Left ventricle myocardium inferior (tissue), 1 donor: ENCODE results near the gene DIDO1. TPM values are rescaled to one million over a fixed set of nuclear protein-coding genes. Genes with fewer than 3 reads are reported as not detected.
"Not testable (repeated sequence)": the region's sequence is repeated elsewhere in the genome, so short reads cannot be mapped to it uniquely, and the experiment has no call there.

Source experiments
- DNase-seq: peaks from one replicate; pipeline ENCODE4 v3.0.0-alpha.2; 2020
- H3K27ac ChIP-seq: fragments of 200-600 bp; replicated peaks from 2 replicates; pipeline ENCODE4 v1.8.0; 2021
- H3K27me3 ChIP-seq: fragments of 200-600 bp; 2 replicates; pipeline ENCODE4 v1.8.0; 2021; ENCODE audit warnings: low read depth
- H3K36me3 ChIP-seq: fragments of 200-600 bp; 2 replicates; pipeline ENCODE4 v1.8.0; 2021
- H3K4me1 ChIP-seq: fragments of 200-600 bp; 2 replicates; pipeline ENCODE4 v1.8.0; 2021
- H3K4me3 ChIP-seq: fragments of 200-600 bp; 2 replicates; pipeline ENCODE4 v1.8.0; 2021; ENCODE audit warnings: mild to moderate bottlenecking, moderate library complexity
- H3K9me3 ChIP-seq: fragments of 200-600 bp; replicated peaks from 2 replicates; pipeline ENCODE4 v1.8.0; 2021
- CTCF ChIP-seq: fragments of 200-600 bp; IDR thresholded peaks from 2 replicates; pipeline ENCODE4 v1.8.0; 2021; ENCODE audit warnings: antibody characterized with exemption, mild to moderate bottlenecking, borderline replicate concordance
- intact Hi-C: fragments of 100-400 bp; cut with micrococcal nuclease; formaldehyde crosslinking; loops from one replicate; pipeline ENCODE4 v1.11.0; 2022
- total RNA-seq: library from RNA; stranded (reverse); fragmentation: NEBNext Ultra II Directional; extraction: Animal tissue kit (Norgen Biotek cat#: 25700); gene quantifications from one replicate; pipeline ENCODE4 v1.2.1, GENCODE V29; 2021
- donor health status: DM: no; HTN: yes; CAD: no; lungs with severe emphysema.

The DIDO1 gene
- total RNA-seq, 1 donor from 2014 or later, result 37.0 TPM

DNA sequence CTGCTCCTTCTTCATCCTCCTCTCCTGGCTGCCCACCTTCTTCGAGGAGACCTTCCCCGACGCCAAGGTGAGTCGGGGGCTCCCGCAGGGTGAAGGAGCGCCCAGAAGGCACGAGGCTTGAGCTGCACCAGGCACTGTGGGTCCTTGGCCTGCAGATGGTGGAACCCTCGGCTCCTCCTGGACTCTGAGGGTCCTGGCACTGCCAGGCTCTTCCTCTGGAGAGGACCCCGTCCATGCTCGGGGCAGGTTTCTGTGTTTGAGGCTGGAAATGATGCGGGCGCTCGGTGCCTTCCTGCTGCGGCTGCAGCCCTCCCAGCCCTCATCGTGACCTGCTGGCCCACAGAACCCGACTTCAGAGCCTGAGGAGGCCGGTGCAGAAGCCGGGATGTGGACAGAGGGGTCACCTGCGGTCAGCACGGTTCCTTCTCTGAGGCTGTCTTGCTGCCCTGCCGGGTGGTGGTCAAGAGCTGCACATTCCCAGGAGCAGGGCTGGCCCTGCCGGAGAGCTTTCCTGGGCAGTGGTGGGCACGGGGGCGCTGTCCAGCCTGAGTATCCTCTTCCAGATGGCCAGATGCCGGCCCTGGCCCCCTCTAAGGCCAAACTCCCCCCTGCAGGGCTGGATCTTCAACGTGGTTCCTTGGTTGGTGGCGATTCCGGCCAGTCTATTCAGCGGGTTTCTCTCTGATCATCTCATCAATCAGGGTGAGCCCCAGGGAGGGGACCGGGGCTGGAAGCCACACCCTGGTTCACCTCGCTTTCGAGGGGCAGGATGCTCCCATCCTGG, 37.5 kb upstream of the DIDO1 start:
- Histone ChIP-seq H3K9me3 (no peaks in the 10 kb centered on the region), H3K4me1 (no peaks in the 10 kb centered on the region), H3K4me3 (no peak overlapping the region), H3K27ac (no peak overlapping the region), H3K27me3 (peaks cover 16% of the 10 kb centered on the region), H3K36me3 (no peaks in the 10 kb centered on the region)
- intact Hi-C loops, result no loop called here
- DNase-seq, result no peak
- TF ChIP-seq CTCF, result no peak

DNA sequence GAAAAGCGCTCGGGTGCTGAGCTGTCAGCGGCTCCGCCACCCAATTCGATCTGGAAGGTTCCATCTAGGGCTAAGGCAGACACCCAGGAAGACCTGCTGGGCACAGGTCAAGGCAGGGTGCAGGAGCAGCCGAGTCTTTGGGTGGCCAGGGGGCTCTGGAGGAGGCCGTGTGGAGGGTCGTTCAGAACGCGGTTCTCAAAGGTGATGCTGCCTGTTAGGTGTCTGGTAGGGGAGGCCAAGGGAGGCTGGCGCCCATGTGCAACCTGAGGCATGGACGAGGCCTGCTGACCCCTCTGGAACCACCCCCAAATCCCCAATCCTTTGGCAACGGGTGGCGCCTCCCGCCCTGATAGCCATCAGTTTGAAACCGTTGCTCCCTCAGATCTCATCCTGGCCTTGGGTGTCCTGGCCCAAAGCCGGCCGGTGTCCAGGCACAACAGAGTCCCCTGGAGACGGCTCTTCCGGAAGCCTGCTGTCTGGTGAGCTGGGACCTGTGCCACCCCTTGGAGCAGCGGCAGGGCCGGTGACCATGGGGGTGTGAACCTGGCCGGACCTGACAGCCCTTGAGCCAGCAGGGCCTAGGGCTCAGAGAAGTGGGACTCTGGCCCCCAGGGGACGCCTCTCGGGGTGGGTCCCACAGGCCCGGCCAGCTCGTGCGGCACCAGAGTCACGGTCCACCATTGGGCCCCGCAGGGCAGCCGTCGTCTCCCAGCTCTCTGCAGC, 36.7 kb upstream of the DIDO1 start:
- DNase-seq, result no peak
- no peaks in the 10 kb centered on the region for H3K4me1 ChIP-seq
- intact Hi-C loops, result no loop called here
- no peak overlapping the region for H3K4me3 ChIP-seq
- H3K36me3 ChIP-seq, result no peaks in the 10 kb centered on the region
- TF ChIP-seq CTCF, result no peak
- H3K27me3 ChIP-seq, result peaks cover 9% of the 10 kb centered on the region
- no peak overlapping the region for H3K27ac ChIP-seq
- no peaks in the 10 kb centered on the region for H3K9me3 ChIP-seq

DNA sequence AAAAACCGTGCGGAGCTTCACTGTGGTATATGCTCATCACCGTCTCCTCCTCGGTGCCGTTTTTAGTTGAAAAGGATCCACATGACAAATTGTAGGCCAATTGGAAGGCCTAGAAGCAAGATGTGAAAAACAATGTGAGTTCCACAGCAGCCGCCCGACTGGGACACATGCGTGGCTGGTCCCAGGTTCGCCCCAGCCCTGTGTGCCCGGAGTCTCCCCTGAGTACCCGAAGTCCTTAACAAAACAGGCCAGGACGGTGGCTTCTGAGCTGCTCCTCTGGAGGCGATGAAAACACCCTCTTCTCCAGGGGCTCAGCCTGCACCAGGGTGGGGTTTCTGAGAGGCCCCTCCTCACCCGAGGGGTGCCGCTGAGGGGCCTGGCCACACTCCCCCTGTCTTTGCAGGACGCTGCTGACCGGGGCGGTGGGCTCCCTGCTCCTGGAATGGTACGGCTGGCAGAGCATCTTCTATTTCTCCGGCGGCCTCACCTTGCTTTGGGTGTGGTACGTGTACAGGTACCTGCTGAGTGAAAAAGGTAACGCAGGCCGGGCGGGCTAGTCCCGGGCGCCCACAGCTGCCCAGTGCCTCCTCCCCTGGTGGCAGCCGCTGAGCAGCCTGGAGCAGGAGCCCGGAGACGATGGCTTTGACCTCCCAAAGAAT, 36.0 kb upstream of the DIDO1 start:
- Histone ChIP-seq H3K4me1 (no peaks in the 10 kb centered on the region), H3K36me3 (no peaks in the 10 kb centered on the region), H3K27me3 (peaks cover 5% of the 10 kb centered on the region), H3K9me3 (no peaks in the 10 kb centered on the region), H3K27ac (no peak overlapping the region), H3K4me3 (no peak overlapping the region)
- intact Hi-C loops, result no loop called here
- no peak for TF ChIP-seq CTCF
- no peak for DNase-seq

GRCh38 chr20:62961799-62962198, 35.5 kb upstream of the DIDO1 start:
- H3K27me3 ChIP-seq, result peaks cover under 1% of the 10 kb centered on the region
- no peak for TF ChIP-seq CTCF
- H3K36me3 ChIP-seq, result no peaks in the 10 kb centered on the region
- no peaks in the 10 kb centered on the region for H3K9me3 ChIP-seq
- no peak for DNase-seq
- H3K27ac ChIP-seq, result no peak overlapping the region
- no peak overlapping the region for H3K4me3 ChIP-seq
- intact Hi-C loops, result no loop called here
- no peaks in the 10 kb centered on the region for H3K4me1 ChIP-seq

DNA sequence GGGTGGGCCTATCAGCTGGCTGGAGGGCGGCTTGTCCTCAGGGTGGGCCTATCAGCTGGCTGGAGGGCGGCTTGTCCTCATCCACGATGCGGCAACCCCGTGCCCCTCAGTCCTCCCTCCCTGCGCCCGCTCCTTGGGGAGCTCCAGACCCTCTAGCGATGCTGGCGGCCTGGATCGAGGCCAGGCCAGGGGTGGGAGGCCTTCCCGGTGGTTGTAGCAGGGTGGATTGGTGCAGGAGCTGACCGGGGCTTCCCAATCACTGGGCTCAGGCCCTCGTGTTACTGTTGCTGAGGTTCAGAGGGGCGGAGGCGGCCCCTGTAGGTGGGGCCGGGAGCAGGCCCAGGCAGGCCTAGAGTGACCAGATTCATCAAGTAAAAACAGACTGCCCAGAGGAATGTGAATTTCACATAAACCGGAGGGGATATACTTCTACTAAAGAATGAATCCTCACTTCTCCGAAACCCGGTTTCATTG, 35.0 kb upstream of the DIDO1 start:
- DNase-seq, result no peak
- H3K4me3 ChIP-seq, result no peak overlapping the region

GRCh38 chr20:62960446-62961309, 34.4 kb upstream of the DIDO1 start:
- H3K4me3 ChIP-seq, H3K27me3 ChIP-seq, intact Hi-C loops, H3K27ac ChIP-seq, H3K9me3 ChIP-seq, H3K4me1 ChIP-seq, DNase-seq, H3K36me3 ChIP-seq: not testable (repeated sequence)

More for the DNA sequence above, 35.0 kb upstream of the DIDO1 start:
- intact Hi-C loops, result no loop called here
- Histone ChIP-seq H3K27ac (no peak overlapping the region), H3K36me3 (no peaks in the 10 kb centered on the region), H3K9me3 (no peaks in the 10 kb centered on the region), H3K27me3 (no peaks in the 10 kb centered on the region), H3K4me1 (peaks cover under 1% of the 10 kb centered on the region)
- TF ChIP-seq CTCF, result no peak
